HepG2 (cell line): ENCODE measurements around the gene CDC42EP4. TPM values are rescaled to one million over a fixed set of nuclear protein-coding genes. Genes with fewer than 3 reads are reported as not detected.

Experiments used
- ARID2 ChIP-seq: sonication (generic); formaldehyde crosslinking; IDR thresholded peaks from 2 replicates; pipeline ENCODE4 v1.8.1; 2022; ENCODE audit warnings: mild to moderate bottlenecking, missing genetic modification reagents, borderline replicate concordance
- ATF1 ChIP-seq: IDR thresholded peaks from 2 replicates; pipeline ENCODE4 v1.6.1; 2016; ENCODE audit warnings: mild to moderate bottlenecking, control low read depth
- EZH2 ChIP-seq: conservative IDR thresholded peaks from 2 replicates; pipeline ENCODE4 v1.6.1; 2012; ENCODE audit warnings: mild to moderate bottlenecking, low read depth, low read length, moderate library complexity
- HMG20B ChIP-seq: conservative IDR thresholded peaks from 2 replicates; pipeline ENCODE4 v1.6.1; 2016; ENCODE audit warnings: missing genetic modification reagents, missing compliant biosample characterization
- MBNL3 ChIP-seq: fragments of 250-450 bp; sonication (Bioruptor Pico); conservative IDR thresholded peaks from 2 replicates; pipeline ENCODE4 v1.8.0; 2022; ENCODE audit warnings: mild to moderate bottlenecking, inconsistent platforms
- NFE2 ChIP-seq: sonication (generic); formaldehyde crosslinking; IDR thresholded peaks from 2 replicates; pipeline ENCODE4 v1.4.0; 2020; ENCODE audit warnings: missing genetic modification reagents
- PHF5A ChIP-seq: IDR thresholded peaks from one replicate; pipeline ENCODE4 v1.6.1; 2018; ENCODE audit warnings: low read depth, missing genetic modification reagents; ENCODE audit not compliant: unreplicated experiment
- PPARG ChIP-seq: conservative IDR thresholded peaks from 2 replicates; pipeline ENCODE4 v1.6.1; 2016; ENCODE audit warnings: missing biosample characterization, missing genetic modification reagents
- RBM22 ChIP-seq: fragments of 200-400 bp; formaldehyde crosslinking; optimal IDR thresholded peaks from 2 replicates; pipeline ENCODE3; 2017; ENCODE audit warnings: mild to moderate bottlenecking, low read length, moderate library complexity
- RFXAP ChIP-seq: sonication (generic); formaldehyde crosslinking; IDR thresholded peaks from 2 replicates; pipeline ENCODE4 v1.4.0; 2020; ENCODE audit warnings: missing genetic modification reagents, borderline replicate concordance
- ZKSCAN1 ChIP-seq: fragments of 150-350 bp; IDR thresholded peaks from 2 replicates; pipeline ENCODE4 v1.6.1; 2014; ENCODE audit warnings: low read length
- ZNF251 ChIP-seq: sonication (generic); formaldehyde crosslinking; IDR thresholded peaks from 2 replicates; pipeline ENCODE4 v1.9.0; 2021; ENCODE audit warnings: mild to moderate bottlenecking, missing genetic modification reagents
- ZNF564 ChIP-seq: sonication (generic); formaldehyde crosslinking; IDR thresholded peaks from 2 replicates; pipeline ENCODE4 v1.8.1; 2023; ENCODE audit warnings: mild to moderate bottlenecking, missing genetic modification reagents
- ZNF589 ChIP-seq: sonication (generic); formaldehyde crosslinking; conservative IDR thresholded peaks from 2 replicates; pipeline ENCODE4 v1.8.0; 2022; ENCODE audit warnings: mild to moderate bottlenecking, moderate library complexity, missing genetic modification reagents
- ZSCAN21 ChIP-seq: sonication (generic); formaldehyde crosslinking; IDR thresholded peaks from 2 replicates; pipeline ENCODE4 v1.8.0; 2022; ENCODE audit warnings: mild to moderate bottlenecking, missing genetic modification reagents, moderate library complexity, borderline replicate concordance
- polyA plus RNA-seq, 8 experiments: library from polyadenylated mRNA; depleted of rRNA in 3 of 8; stranded (reverse) in 7 of 8; unstranded in 1 of 8; fragments of >200 nt; fragmentation: Illumina TruSeq in 4 of 8; extraction: Trizol in 4 of 8; gene quantifications; 2 replicates each; pipeline versions ENCODE4 v1.2.1 to v1.2.3, GENCODE V29; 2011 to 2016; ENCODE audit warnings: low read depth in 4 of 8, missing spikeins in 1 of 8, mixed read lengths in 1 of 8; ENCODE audit not compliant: insufficient read depth in 1 of 8
- total RNA-seq, 5 experiments: library from RNA; depleted of rRNA; stranded (reverse); fragments of >200 nt; fragmentation: Illumina TruSeq; extraction: Trizol; gene quantifications; 2 replicates each; pipeline ENCODE4 v1.2.3, GENCODE V29; 2016; ENCODE audit warnings: low read depth in 1 of 5
- TF ChIP-seq, protein P1 (sequence below): sonication (generic); formaldehyde crosslinking; IDR thresholded peaks from 2 replicates; pipeline ENCODE4 v1.9.0; 2022; ENCODE audit warnings: low read depth, missing genetic modification reagents
- TF ChIP-seq, protein P2 (sequence below): sonication (generic); formaldehyde crosslinking; IDR thresholded peaks from 2 replicates; pipeline ENCODE4 v1.5.0; 2020; ENCODE audit warnings: mild to moderate bottlenecking, missing genetic modification reagents
- TF ChIP-seq, protein P3 (sequence below): sonication (generic); formaldehyde crosslinking; IDR thresholded peaks from 2 replicates; pipeline ENCODE4 v1.4.0; 2020; ENCODE audit warnings: missing genetic modification reagents
- TF ChIP-seq, protein P4 (sequence below): sonication (generic); formaldehyde crosslinking; IDR thresholded peaks from 2 replicates; pipeline ENCODE4 v1.9.0; 2022; ENCODE audit warnings: missing genetic modification reagents, mild to moderate bottlenecking, borderline replicate concordance
- TF ChIP-seq, protein P5 (sequence below): sonication (generic); formaldehyde crosslinking; IDR thresholded peaks from 2 replicates; pipeline ENCODE4 v1.5.0; 2020; ENCODE audit warnings: mild to moderate bottlenecking, missing genetic modification reagents

The CDC42EP4 gene
- total and polyA plus RNA-seq, 2 of the 13 experiments (the other 11 are each of a cell fraction or from before 2014, with no cell fraction given) = 19.0 to 54.0 TPM

DNA sequence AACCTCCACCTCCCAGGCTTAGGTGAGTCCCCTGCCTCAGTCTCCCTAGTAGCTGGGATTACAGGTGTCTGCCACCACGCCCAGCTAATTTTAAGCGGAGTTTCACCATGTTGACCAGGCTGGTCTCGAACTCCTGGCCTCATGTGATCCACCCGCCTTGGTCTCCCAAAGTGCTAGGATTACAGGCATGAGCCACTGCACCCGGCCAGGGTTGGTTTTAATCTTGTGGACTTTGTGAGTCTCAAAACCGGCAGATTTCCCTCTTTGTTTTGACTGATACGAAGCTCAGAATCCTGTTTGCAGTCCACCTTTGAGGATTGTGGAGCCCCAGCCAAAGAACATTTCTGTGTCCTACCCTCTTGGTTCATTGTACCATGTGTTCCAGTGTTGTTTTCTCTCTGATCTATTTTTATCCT is 33.7 kb downstream of the CDC42EP4 start (continued):
- TF ChIP-seq, protein P1, sequence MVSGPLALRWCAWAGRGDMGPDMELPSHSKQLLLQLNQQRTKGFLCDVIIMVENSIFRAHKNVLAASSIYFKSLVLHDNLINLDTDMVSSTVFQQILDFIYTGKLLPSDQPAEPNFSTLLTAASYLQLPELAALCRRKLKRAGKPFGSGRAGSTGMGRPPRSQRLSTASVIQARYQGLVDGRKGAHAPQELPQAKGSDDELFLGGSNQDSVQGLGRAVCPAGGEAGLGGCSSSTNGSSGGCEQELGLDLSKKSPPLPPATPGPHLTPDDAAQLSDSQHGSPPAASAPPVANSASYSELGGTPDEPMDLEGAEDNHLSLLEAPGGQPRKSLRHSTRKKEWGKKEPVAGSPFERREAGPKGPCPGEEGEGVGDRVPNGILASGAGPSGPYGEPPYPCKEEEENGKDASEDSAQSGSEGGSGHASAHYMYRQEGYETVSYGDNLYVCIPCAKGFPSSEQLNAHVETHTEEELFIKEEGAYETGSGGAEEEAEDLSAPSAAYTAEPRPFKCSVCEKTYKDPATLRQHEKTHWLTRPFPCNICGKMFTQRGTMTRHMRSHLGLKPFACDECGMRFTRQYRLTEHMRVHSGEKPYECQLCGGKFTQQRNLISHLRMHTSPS (CRISPR knock-in tag) = peak; percentile 53; the same call in 1 of the 2 replicates
- no peak; the same call in 1 of the 2 replicates for TF ChIP-seq PPARG (CRISPR knock-in tag)
- no peak for TF ChIP-seq MBNL3 (CRISPR knock-in tag)
- no peak for TF ChIP-seq ARID2 (CRISPR knock-in tag)
- no peak for TF ChIP-seq ZNF564 (CRISPR knock-in tag)
- TF ChIP-seq, protein P2, sequence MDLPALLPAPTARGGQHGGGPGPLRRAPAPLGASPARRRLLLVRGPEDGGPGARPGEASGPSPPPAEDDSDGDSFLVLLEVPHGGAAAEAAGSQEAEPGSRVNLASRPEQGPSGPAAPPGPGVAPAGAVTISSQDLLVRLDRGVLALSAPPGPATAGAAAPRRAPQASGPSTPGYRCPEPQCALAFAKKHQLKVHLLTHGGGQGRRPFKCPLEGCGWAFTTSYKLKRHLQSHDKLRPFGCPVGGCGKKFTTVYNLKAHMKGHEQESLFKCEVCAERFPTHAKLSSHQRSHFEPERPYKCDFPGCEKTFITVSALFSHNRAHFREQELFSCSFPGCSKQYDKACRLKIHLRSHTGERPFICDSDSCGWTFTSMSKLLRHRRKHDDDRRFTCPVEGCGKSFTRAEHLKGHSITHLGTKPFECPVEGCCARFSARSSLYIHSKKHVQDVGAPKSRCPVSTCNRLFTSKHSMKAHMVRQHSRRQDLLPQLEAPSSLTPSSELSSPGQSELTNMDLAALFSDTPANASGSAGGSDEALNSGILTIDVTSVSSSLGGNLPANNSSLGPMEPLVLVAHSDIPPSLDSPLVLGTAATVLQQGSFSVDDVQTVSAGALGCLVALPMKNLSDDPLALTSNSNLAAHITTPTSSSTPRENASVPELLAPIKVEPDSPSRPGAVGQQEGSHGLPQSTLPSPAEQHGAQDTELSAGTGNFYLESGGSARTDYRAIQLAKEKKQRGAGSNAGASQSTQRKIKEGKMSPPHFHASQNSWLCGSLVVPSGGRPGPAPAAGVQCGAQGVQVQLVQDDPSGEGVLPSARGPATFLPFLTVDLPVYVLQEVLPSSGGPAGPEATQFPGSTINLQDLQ (CRISPR knock-in tag) = no peak
- no peak for TF ChIP-seq ATF1 (CRISPR knock-in tag)
- no peak for TF ChIP-seq ZNF589 (CRISPR knock-in tag)
- peak; percentile 75 for TF ChIP-seq ZKSCAN1
- TF ChIP-seq NFE2 = no peak
- TF ChIP-seq PHF5A (CRISPR knock-in tag) = no peak
- no peak for TF ChIP-seq EZH2
- TF ChIP-seq, protein P3, sequence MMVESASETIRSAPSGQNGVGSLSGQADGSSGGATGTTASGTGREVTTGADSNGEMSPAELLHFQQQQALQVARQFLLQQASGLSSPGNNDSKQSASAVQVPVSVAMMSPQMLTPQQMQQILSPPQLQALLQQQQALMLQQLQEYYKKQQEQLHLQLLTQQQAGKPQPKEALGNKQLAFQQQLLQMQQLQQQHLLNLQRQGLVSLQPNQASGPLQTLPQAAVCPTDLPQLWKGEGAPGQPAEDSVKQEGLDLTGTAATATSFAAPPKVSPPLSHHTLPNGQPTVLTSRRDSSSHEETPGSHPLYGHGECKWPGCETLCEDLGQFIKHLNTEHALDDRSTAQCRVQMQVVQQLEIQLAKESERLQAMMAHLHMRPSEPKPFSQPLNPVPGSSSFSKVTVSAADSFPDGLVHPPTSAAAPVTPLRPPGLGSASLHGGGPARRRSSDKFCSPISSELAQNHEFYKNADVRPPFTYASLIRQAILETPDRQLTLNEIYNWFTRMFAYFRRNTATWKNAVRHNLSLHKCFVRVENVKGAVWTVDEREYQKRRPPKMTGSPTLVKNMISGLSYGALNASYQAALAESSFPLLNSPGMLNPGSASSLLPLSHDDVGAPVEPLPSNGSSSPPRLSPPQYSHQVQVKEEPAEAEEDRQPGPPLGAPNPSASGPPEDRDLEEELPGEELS (CRISPR knock-in tag) = peak; percentile 68
- TF ChIP-seq ZNF251 = no peak
- TF ChIP-seq RFXAP (CRISPR knock-in tag) = no peak
- no peak for TF ChIP-seq ZSCAN21 (CRISPR knock-in tag)
- no peak for TF ChIP-seq HMG20B
- TF ChIP-seq, protein P4, sequence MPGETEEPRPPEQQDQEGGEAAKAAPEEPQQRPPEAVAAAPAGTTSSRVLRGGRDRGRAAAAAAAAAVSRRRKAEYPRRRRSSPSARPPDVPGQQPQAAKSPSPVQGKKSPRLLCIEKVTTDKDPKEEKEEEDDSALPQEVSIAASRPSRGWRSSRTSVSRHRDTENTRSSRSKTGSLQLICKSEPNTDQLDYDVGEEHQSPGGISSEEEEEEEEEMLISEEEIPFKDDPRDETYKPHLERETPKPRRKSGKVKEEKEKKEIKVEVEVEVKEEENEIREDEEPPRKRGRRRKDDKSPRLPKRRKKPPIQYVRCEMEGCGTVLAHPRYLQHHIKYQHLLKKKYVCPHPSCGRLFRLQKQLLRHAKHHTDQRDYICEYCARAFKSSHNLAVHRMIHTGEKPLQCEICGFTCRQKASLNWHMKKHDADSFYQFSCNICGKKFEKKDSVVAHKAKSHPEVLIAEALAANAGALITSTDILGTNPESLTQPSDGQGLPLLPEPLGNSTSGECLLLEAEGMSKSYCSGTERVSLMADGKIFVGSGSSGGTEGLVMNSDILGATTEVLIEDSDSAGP (CRISPR knock-in tag) = no peak
- TF ChIP-seq, protein P5, sequence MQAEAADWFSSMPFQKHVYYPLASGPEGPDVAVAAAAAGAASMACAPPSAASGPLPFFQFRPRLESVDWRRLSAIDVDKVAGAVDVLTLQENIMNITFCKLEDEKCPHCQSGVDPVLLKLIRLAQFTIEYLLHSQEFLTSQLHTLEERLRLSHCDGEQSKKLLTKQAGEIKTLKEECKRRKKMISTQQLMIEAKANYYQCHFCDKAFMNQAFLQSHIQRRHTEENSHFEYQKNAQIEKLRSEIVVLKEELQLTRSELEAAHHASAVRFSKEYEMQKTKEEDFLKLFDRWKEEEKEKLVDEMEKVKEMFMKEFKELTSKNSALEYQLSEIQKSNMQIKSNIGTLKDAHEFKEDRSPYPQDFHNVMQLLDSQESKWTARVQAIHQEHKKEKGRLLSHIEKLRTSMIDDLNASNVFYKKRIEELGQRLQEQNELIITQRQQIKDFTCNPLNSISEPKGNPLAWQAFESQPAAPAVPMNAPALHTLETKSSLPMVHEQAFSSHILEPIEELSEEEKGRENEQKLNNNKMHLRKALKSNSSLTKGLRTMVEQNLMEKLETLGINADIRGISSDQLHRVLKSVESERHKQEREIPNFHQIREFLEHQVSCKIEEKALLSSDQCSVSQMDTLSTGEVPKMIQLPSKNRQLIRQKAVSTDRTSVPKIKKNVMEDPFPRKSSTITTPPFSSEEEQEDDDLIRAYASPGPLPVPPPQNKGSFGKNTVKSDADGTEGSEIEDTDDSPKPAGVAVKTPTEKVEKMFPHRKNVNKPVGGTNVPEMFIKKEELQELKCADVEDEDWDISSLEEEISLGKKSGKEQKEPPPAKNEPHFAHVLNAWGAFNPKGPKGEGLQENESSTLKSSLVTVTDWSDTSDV (CRISPR knock-in tag) = no peak
- TF ChIP-seq RBM22 = no peak
